Daoy (cell line): Measurements from ENCODE around the gene MFAP5. TPM values are rescaled to one million over a fixed set of nuclear protein-coding genes. Genes with fewer than 3 reads are reported as not detected.
A peak's percentile ranks its signal among the peaks of the same experiment; 100 is the strongest.
"Not testable (repeated sequence)": the region's sequence is repeated elsewhere in the genome, so short reads cannot be mapped to it uniquely, and the experiment has no call there.

ENCODE experiments used
- DNase-seq: peaks from one replicate; pipeline ENCODE4 v3.0.0-alpha.2; 2015; ENCODE audit warnings: low read depth
- total RNA-seq: library from RNA; depleted of rRNA; stranded (reverse); fragments of >200 nt; shearing (Covaris generic); gene quantifications from 2 replicates; pipeline ENCODE4 v1.2.3, GENCODE V29; 2014; rRNA removed

The MFAP5 gene
- total RNA-seq, 1 experiment from 2014 or later = 1.1 TPM

DNA sequence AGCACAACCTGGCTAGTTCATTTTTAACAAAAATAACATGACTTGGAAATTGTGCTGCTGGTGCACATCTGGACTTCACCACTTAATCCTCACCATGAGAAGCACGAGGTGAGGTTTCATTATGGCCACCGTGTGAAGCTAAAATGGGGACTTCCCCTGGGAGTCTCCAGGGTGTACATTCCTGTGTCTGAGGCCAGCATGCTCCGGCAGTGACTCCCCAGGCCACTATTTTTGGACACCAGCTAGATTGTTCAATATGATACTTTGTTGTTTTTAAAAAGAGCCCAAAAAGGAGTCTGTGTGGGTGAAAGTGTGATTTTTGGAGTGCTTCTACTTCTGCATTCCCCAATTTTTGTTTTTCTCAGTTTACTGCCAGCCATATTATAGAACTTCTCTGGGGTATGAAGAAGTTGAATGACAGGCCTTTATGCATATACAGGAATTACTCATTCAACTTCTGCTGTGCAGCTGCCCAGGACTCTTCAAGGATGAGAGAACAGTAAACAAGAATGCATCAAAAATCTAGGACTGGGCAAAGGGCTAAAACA, 33.1 kb downstream of the MFAP5 start:
- DNase-seq = peak; percentile 79

DNA sequence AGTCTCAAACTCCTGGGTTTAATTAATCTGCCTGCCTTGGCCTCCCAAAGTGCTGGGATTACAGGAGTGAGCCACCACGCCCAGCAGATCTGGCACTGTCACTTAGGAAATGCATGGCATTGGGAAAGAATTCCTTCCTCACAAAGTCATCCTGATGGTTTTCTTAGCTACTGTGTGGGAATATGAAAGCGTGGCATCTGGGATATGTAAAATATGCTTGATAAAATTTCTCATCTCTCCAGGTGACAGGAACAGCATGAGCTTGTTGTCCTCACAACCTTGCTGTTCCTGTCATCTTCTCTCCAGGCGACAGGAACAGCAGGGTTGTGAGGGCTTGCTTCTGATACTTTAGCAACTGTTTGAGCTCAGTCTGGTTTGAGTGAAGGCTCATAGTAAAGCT, 33.9 kb downstream of the MFAP5 start:
- DNase-seq = peak; percentile 3

DNA sequence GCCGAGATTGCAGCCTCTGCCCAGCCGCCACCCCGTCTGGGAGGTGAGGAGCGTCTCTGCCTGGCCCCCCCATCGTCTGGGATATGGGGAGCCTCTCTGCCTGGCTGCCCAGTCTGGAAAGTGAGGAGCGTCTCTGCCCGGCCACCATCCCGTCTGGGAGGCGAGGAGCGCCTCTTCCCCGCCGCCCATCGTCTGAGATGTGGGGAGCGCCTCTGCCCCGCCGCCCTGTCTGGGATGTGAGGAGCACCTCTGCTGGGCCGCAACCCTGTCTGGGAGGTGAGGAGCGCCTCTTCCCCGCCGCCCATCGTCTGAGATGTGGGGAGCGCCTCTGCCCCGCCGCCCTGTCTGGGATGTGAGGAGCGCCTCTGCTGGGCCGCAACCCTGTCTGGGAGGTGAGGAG, 37.9 kb downstream of the MFAP5 start:
- DNase-seq = not testable (repeated sequence)

DNA sequence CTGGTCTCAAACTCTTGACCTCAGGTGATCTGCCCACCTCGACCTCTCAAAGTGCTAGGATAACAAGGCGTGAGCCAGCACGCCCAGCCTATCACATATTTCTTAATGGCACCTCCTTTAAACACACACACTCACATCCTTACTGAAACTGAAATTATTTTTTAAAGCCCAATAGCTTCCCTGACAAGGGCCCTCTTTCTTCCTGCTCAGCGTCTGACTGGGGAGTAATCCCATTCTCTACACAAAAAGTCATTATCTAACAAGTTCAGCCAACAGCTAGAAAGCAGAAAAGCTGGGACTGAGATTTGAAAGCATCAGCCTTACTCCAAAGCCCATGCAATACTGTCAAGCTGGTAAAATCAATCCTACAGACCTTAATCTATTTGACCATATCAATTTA, 40.0 kb downstream of the MFAP5 start:
- no peak for DNase-seq

DNA sequence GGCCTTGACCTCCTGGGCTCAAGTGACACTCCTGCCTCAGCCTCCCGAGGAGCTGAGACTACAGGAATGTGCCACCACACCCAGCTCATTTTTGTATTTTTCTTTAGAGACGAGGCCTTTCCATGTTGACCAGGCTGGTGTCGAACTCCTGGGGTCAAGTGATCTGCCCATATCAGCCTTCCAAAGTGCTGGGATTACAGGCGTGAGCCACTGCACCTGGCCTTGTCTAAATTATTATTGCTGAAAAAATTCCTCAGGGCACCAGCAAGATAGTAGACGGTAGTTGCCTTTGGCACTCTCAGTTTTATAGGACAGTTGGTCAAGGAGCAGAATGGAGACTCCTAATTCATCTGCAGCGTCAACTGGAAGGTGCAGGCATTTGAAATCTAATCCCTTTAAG, 47.4 kb downstream of the MFAP5 start:
- DNase-seq = no peak

DNA sequence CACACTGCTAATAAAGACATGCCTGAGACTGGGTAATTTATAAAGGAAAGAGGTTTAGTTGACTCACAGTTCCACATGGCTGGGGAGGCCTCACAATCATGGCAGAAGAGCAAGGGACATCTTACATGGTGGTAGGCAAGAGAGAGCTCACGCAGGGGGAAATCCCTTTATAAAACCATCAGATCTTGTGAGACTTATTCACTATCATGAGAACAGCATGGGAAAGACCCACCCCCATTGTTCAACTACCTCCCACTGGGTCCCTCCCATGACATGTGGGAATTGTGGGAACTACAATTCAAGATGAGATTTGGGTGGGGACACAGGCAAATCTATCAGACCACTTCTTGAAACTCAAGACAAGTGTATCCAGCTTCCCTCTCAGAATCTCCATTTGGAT, 48.7 kb downstream of the MFAP5 start:
- not testable (repeated sequence) for DNase-seq

DNA sequence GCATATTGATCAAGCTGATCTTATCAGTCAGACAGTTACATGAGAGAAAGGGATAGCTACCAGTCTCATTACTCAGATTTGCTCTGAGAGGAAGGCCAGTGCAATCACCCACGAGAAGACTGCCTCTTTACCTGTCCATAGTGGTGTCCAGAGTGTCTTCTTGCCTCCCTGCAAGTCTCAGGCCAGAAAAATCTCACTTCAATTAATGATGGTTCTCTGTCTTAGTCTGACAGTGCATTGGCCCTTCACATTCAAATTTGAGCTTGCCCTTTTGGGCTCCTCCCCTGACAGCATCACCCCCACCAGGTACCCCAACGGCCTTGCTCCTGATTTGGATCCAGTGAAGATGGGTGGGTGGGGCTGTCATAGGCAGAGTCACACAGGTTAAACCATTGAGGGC, 50.0 kb downstream of the MFAP5 start, which contains the start of gene AICDA:
Gene AICDA, minus strand, starts transcription at position 231 of the 400 bp plus-strand sequence. Its CDS starts 92 bp downstream, at position 139.
- DNase-seq = no peak

DNA sequence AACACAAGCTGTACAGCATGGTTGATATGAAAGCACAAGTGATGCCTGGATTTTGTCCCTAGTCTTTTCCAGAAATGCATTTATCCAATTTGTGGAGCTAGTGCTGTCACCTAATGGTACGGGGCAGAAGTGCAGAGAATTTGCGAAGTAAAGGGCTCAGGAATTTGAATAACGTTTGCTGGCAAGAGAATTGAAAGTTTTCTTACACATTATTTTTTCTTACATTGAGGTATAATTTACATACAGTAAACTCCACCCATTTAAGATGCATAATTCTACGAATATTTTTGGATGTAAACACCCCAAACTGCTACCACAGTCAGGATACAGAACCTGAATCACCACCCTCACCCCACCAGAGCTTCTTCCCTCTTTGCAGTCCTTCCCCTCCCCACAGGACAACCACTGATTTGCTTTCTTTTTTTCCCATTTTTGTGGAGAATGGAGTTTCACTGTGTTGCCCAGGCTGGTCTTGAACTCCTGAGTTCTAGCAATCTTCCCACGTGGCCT, 53.5 kb downstream of the MFAP5 start:
- DNase-seq = peak; percentile 50

DNA sequence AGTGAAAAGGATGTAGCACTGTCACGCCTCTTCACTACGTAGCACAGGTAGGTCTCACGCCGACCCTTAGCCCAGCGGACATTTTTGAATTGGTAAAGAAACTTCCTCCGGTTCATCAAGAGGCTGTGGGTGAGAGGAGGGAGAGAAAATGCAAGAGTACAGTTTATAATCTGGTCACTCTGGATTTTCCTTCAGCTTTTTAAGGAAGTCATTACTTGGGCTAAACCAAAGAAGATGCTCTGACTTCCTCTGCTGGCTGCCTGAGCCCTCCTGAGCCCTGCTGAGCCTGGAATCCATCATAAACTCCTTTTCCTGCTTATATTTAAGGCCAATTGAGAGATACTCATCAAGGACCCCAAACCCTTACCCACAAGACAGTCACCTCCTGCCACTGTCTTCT, 55.7 kb downstream of the MFAP5 start:
- no peak for DNase-seq

DNA sequence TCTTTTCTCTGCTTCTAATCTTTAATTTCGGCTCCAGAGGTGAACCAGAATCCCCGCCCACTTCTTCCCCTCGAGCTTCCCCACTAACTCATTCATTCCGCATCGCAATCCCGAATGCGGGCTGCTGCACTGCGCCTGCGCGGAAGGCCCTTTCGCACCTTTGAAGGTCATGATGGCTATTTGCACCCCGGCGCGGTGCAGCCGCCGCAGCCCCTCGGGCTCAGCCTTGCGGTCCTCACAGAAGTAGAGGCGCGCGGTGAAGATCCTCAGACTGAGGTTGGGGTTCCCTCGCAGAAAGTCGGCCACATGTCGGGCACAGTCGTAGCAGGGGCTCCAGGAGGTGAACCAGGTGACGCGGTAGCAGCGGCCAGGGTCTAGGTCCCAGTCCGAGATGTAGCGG, 57.6 kb downstream of the MFAP5 start:
- DNase-seq = no peak

DNA sequence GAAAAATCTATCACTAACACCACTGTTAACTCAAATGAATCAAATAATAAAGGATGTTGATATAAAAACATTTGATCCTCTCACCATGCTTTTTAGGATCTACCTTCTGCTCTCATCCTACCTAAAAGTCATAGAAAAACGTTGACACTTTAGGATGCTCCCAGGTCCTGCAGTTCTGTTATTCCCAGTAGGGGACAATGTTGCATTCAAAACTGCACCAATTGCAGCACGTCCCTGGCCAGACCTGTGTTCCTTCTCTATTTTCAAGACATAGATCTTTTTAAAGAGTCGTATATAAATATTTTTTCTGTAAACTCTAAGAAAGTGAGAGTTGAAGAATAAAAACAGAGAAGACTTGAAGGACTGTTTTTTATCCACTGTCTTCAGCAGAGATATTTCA, 58.8 kb downstream of the MFAP5 start:
- DNase-seq = no peak

DNA sequence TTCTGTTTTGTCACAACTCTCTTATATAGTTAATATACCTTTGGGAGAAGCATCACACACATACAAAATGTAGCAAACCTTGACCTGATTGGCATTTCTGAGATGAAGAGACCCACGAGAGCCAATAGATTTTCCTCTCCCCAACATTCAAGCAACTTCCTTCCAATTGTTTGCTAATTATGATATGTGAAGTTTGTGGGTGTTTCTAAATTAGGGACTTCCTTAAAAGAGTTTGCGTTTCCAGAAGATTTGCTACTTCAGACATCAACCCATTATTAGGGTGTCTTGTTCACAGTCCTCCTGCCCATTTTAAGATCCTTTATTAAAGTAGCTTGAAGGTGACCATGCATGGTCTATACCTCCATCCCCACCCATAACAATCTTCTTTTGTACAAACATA, 59.3 kb downstream of the MFAP5 start:
- no peak for DNase-seq

DNA sequence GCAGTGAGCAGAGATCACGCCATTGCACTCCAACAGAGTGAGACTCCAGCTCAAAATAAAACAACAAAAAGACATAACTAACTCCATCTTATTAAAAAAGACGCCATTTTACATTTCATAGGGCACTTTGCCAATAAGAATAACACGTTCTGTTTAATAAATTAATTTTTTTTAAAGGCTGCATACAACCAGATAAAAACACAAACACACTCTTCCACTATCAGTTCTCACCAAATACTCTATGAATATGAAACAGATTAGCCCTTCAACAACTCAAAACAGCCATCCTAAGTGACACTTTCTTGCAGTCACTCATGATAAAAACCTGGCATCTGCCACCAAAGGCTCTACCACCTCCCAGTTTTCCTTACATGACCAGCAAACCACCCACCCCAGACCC, 66.1 kb downstream of the MFAP5 start:
- no peak for DNase-seq

Other genes starting within 250 kb of the MFAP5 start
- not detected in 2 replicates for gene CLEC6A, start 206.9 kb downstream of the MFAP5 start, total RNA-seq
- gene CLEC4D, start 149.3 kb downstream of the MFAP5 start, total RNA-seq = not detected in 2 replicates
- not detected in 2 replicates for gene CLEC4E, start 121.9 kb downstream of the MFAP5 start, total RNA-seq
- not detected in 2 replicates for gene AICDA, start 50.0 kb downstream of the MFAP5 start, total RNA-seq
- gene RIMKLB, start 35.2 kb upstream of the MFAP5 start, total RNA-seq = 21.3 and 22.3 TPM in 2 replicates
- not detected in 2 replicates for gene A2ML1, start 159.8 kb upstream of the MFAP5 start, total RNA-seq